Measurements from ENCODE around the gene VTI1A.

VTI1A gene

GRCh38 chr10:112548535-112549276 lies 101.7 kb downstream of the VTI1A start:
- no peak overlapping the region for H3K4me2 ChIP-seq (ENCODE audit: low read depth, low read length)
- TF ChIP-seq EZH2phosphoT487 (IDR thresholded peaks at IDR 0.05; ENCODE audit: low read length): no peak
- TF ChIP-seq CTCF (IDR thresholded peaks at IDR 0.05; ENCODE audit: low read length): no peak
- TF ChIP-seq EZH2 (optimal IDR thresholded peaks at IDR 0.05; ENCODE audit: low read depth, low read length): no peak

GRCh38 chr10:112552593-112553110 lies 105.6 kb downstream of the VTI1A start:
- Histone ChIP-seq H3K79me2 (ENCODE audit: low read length) (no peaks in the 10 kb centered on the region), H3K4me2 (ENCODE audit: low read depth, low read length) (no peak overlapping the region), H3K9me3 (replicated peaks; ENCODE audit: insufficient read depth, low read length) (no peaks in the 10 kb centered on the region), H3K4me1 (ENCODE audit: low read length) (no peaks in the 10 kb centered on the region), H2AFZ (ENCODE audit: low read length) (no peak overlapping the region), H3F3A (ENCODE audit: insufficient read depth, low read length) (no peaks in the 10 kb centered on the region), H3K36me3 (replicated peaks; ENCODE audit: insufficient read depth, low read length) (no peaks in the 10 kb centered on the region), H4K20me1 (ENCODE audit: insufficient read depth, low read length) (no peaks in the 10 kb centered on the region), H3K4me3 (ENCODE audit: low read length) (no peak overlapping the region), H3K9ac (ENCODE audit: low read length) (no peak overlapping the region), H3K27ac (ENCODE audit: low read length) (no peak overlapping the region), H3K27me3 (replicated peaks; ENCODE audit: insufficient read depth, low read length) (no peaks in the 10 kb centered on the region), H3K9me2 (replicated peaks; ENCODE audit: insufficient read depth, low read length) (no peaks in the 10 kb centered on the region)
- TF ChIP-seq EZH2phosphoT487 (IDR thresholded peaks at IDR 0.05; ENCODE audit: low read length) (no peak), CTCF (IDR thresholded peaks at IDR 0.05; ENCODE audit: low read length) (no peak), EZH2 (optimal IDR thresholded peaks at IDR 0.05; ENCODE audit: low read depth, low read length) (no peak)
- no peak for DNase-seq

More at GRCh38 chr10:112548535-112549276, 101.7 kb downstream of the VTI1A start:
- Histone ChIP-seq H3K36me3 (replicated peaks; ENCODE audit: insufficient read depth, low read length) (no peaks in the 10 kb centered on the region), H3K4me3 (ENCODE audit: low read length) (no peak overlapping the region), H3K4me1 (ENCODE audit: low read length) (peaks cover 6% of the 10 kb centered on the region), H3K27me3 (replicated peaks; ENCODE audit: insufficient read depth, low read length) (no peaks in the 10 kb centered on the region), H3K9ac (ENCODE audit: low read length) (no peak overlapping the region), H3F3A (ENCODE audit: insufficient read depth, low read length) (no peaks in the 10 kb centered on the region), H4K20me1 (ENCODE audit: insufficient read depth, low read length) (no peaks in the 10 kb centered on the region), H2AFZ (ENCODE audit: low read length) (no peak overlapping the region), H3K9me2 (replicated peaks; ENCODE audit: insufficient read depth, low read length) (no peaks in the 10 kb centered on the region), H3K79me2 (ENCODE audit: low read length) (no peaks in the 10 kb centered on the region), H3K27ac (ENCODE audit: low read length) (no peak overlapping the region), H3K9me3 (replicated peaks; ENCODE audit: insufficient read depth, low read length) (no peaks in the 10 kb centered on the region)
- no peak for DNase-seq

GRCh38 chr10:112553315-112553714 lies 106.3 kb downstream of the VTI1A start:
- Histone ChIP-seq H3K4me3 (ENCODE audit: low read length) (no peak overlapping the region), H3K4me1 (ENCODE audit: low read length) (no peaks in the 10 kb centered on the region), H4K20me1 (ENCODE audit: insufficient read depth, low read length) (no peaks in the 10 kb centered on the region), H3K9ac (ENCODE audit: low read length) (no peak overlapping the region), H3K9me3 (replicated peaks; ENCODE audit: insufficient read depth, low read length) (no peaks in the 10 kb centered on the region), H2AFZ (ENCODE audit: low read length) (no peak overlapping the region), H3K79me2 (ENCODE audit: low read length) (no peaks in the 10 kb centered on the region), H3K27ac (ENCODE audit: low read length) (no peak overlapping the region), H3K9me2 (replicated peaks; ENCODE audit: insufficient read depth, low read length) (no peaks in the 10 kb centered on the region), H3K36me3 (replicated peaks; ENCODE audit: insufficient read depth, low read length) (no peaks in the 10 kb centered on the region), H3K4me2 (ENCODE audit: low read depth, low read length) (no peak overlapping the region), H3F3A (ENCODE audit: insufficient read depth, low read length) (no peaks in the 10 kb centered on the region), H3K27me3 (replicated peaks; ENCODE audit: insufficient read depth, low read length) (no peaks in the 10 kb centered on the region)
- no peak for DNase-seq
- TF ChIP-seq CTCF (IDR thresholded peaks at IDR 0.05; ENCODE audit: low read length) (no peak), EZH2 (optimal IDR thresholded peaks at IDR 0.05; ENCODE audit: low read depth, low read length) (no peak), EZH2phosphoT487 (IDR thresholded peaks at IDR 0.05; ENCODE audit: low read length) (no peak)
